NCI-H2107 treated with DMSO at 0.1 percent for 48 hours (cell line): ENCODE measurements around the gene MSRB3.
"Not testable (repeated sequence)": the region's sequence is repeated elsewhere in the genome, so short reads cannot be mapped to it uniquely, and the experiment has no call there.

Experiments used
- DNase-seq: peaks from one replicate; lab custom pipeline; 2025; ENCODE audit not compliant: unreplicated experiment; lab: John Stamatoyannopoulos, UW

The MSRB3 gene

GRCh38 chr12:65449400-65449799 lies 170.9 kb downstream of the MSRB3 start:
- DNase-seq: no peak

- DNase-seq: no peak
Measured at GRCh38 chr12:65450625-65451024, 172.1 kb downstream of the MSRB3 start.

- DNase-seq: no peak
Measured at GRCh38 chr12:65454115-65454787, 175.8 kb downstream of the MSRB3 start.

GRCh38 chr12:65457341-65457740 lies 178.9 kb downstream of the MSRB3 start:
- not testable (repeated sequence) for DNase-seq

- DNase-seq: no peak
Measured at GRCh38 chr12:65458718-65459117, 180.2 kb downstream of the MSRB3 start.

- DNase-seq: no peak
Measured at GRCh38 chr12:65459545-65459944, 181.1 kb downstream of the MSRB3 start.

GRCh38 chr12:65460063-65460462 lies 181.6 kb downstream of the MSRB3 start:
- no peak for DNase-seq

- no peak for DNase-seq
Measured at GRCh38 chr12:65461017-65461416, 182.5 kb downstream of the MSRB3 start.

- no peak for DNase-seq
Measured at GRCh38 chr12:65462484-65462883, 184.0 kb downstream of the MSRB3 start.

- DNase-seq: no peak
Measured at GRCh38 chr12:65463082-65463481, 184.6 kb downstream of the MSRB3 start.

GRCh38 chr12:65463611-65464010 lies 185.1 kb downstream of the MSRB3 start:
- no peak for DNase-seq

- DNase-seq: no peak
Measured at GRCh38 chr12:65464930-65465329, 186.4 kb downstream of the MSRB3 start.

- no peak for DNase-seq
Measured at GRCh38 chr12:65465766-65466547, 187.5 kb downstream of the MSRB3 start.

GRCh38 chr12:65466911-65467310 lies 188.4 kb downstream of the MSRB3 start:
- no peak for DNase-seq

GRCh38 chr12:65470256-65470655 lies 191.8 kb downstream of the MSRB3 start:
- no peak for DNase-seq

- no peak for DNase-seq
Measured at GRCh38 chr12:65472079-65472478, 193.6 kb downstream of the MSRB3 start.

- no peak for DNase-seq
Measured at GRCh38 chr12:65474831-65475230, 196.3 kb downstream of the MSRB3 start.

- no peak for DNase-seq
Measured at GRCh38 chr12:65477721-65478120, 199.2 kb downstream of the MSRB3 start.

- DNase-seq: not testable (repeated sequence)
Measured at GRCh38 chr12:65483891-65484516, 205.5 kb downstream of the MSRB3 start.

GRCh38 chr12:65488197-65488596 lies 209.7 kb downstream of the MSRB3 start:
- DNase-seq: no peak

GRCh38 chr12:65490250-65490649 lies 211.8 kb downstream of the MSRB3 start:
- DNase-seq: no peak
